Osteoblast (primary cell): ENCODE data around the gene SPTY2D1. TPM values are rescaled to one million over a fixed set of nuclear protein-coding genes. Genes with fewer than 3 reads are reported as not detected.
A peak's percentile ranks its signal among the peaks of the same experiment; 100 is the strongest.
"Not testable (repeated sequence)": the region's sequence is repeated elsewhere in the genome, so short reads cannot be mapped to it uniquely, and the experiment has no call there.

ENCODE experiments used
- DNase-seq: peaks from one replicate; pipeline ENCODE4 v3.0.0; 2011; ENCODE audit warnings: low spot score, mixed read lengths; ENCODE audit not compliant: insufficient read length; ENCODE audit errors: missing footprints
- H2AFZ ChIP-seq: 2 replicates; pipeline ENCODE4 v1.6.0; 2011; ENCODE audit warnings: mild to moderate bottlenecking, low read length
- H3K27ac ChIP-seq: 2 replicates; pipeline ENCODE4 v1.5.1; 2011; ENCODE audit warnings: mild to moderate bottlenecking, low read depth, low read length, moderate library complexity
- H3K27me3 ChIP-seq: 2 replicates; pipeline ENCODE4 v1.6.0; 2012; ENCODE audit warnings: mild to moderate bottlenecking, control low read depth, inconsistent platforms, low read length, moderate library complexity; ENCODE audit not compliant: insufficient read depth
- H3K36me3 ChIP-seq: 2 replicates; pipeline ENCODE4 v1.5.1; 2011; ENCODE audit warnings: mild to moderate bottlenecking, low read length, control low read depth, moderate library complexity; ENCODE audit not compliant: insufficient read depth
- H3K4me1 ChIP-seq: 2 replicates; pipeline ENCODE4 v1.5.1; 2011; ENCODE audit warnings: mild to moderate bottlenecking, low read length, control low read depth, moderate library complexity; ENCODE audit not compliant: insufficient read depth
- H3K4me2 ChIP-seq: 2 replicates; pipeline ENCODE4 v1.6.0; 2011; ENCODE audit warnings: mild to moderate bottlenecking, low read length; ENCODE audit not compliant: insufficient read depth
- H3K4me3 ChIP-seq: fragments of 200-600 bp; sonication (generic); 3 replicates; pipeline ENCODE4 v1.5.1; 2012; ENCODE audit warnings: mild to moderate bottlenecking, low read length, inconsistent platforms; ENCODE audit not compliant: insufficient read depth
- H3K79me2 ChIP-seq: 2 replicates; pipeline ENCODE4 v1.6.0; 2012; ENCODE audit warnings: mild to moderate bottlenecking, low read length, control low read depth, inconsistent platforms; ENCODE audit not compliant: insufficient read depth
- H3K9me3 ChIP-seq: 2 replicates; pipeline ENCODE4 v1.5.1; 2011; ENCODE audit warnings: low read depth, low read length, control low read depth
- H4K20me1 ChIP-seq: 2 replicates; pipeline ENCODE4 v1.6.0; 2012; ENCODE audit warnings: mild to moderate bottlenecking, low read length, control low read depth; ENCODE audit not compliant: insufficient read depth
- total RNA-seq: library from RNA; depleted of rRNA; stranded (reverse); fragments of >200 nt; gene quantifications from 2 replicates; pipeline ENCODE4 v1.2.3, GENCODE V29; 2012
- TF ChIP-seq, protein P1 (sequence below): IDR thresholded peaks from 2 replicates; pipeline ENCODE4 v1.5.1; 2011; ENCODE audit warnings: mild to moderate bottlenecking, low read depth, low read length, moderate library complexity; ENCODE audit errors: extremely low read depth

SPTY2D1 gene, protein sequence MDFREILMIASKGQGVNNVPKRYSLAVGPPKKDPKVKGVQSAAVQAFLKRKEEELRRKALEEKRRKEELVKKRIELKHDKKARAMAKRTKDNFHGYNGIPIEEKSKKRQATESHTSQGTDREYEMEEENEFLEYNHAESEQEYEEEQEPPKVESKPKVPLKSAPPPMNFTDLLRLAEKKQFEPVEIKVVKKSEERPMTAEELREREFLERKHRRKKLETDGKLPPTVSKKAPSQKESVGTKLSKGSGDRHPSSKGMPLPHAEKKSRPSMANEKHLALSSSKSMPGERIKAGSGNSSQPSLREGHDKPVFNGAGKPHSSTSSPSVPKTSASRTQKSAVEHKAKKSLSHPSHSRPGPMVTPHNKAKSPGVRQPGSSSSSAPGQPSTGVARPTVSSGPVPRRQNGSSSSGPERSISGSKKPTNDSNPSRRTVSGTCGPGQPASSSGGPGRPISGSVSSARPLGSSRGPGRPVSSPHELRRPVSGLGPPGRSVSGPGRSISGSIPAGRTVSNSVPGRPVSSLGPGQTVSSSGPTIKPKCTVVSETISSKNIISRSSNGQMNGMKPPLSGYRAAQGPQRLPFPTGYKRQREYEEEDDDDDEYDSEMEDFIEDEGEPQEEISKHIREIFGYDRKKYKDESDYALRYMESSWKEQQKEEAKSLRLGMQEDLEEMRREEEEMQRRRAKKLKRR
- 19.2 and 21.0 TPM in 2 replicates for total RNA-seq

DNA sequence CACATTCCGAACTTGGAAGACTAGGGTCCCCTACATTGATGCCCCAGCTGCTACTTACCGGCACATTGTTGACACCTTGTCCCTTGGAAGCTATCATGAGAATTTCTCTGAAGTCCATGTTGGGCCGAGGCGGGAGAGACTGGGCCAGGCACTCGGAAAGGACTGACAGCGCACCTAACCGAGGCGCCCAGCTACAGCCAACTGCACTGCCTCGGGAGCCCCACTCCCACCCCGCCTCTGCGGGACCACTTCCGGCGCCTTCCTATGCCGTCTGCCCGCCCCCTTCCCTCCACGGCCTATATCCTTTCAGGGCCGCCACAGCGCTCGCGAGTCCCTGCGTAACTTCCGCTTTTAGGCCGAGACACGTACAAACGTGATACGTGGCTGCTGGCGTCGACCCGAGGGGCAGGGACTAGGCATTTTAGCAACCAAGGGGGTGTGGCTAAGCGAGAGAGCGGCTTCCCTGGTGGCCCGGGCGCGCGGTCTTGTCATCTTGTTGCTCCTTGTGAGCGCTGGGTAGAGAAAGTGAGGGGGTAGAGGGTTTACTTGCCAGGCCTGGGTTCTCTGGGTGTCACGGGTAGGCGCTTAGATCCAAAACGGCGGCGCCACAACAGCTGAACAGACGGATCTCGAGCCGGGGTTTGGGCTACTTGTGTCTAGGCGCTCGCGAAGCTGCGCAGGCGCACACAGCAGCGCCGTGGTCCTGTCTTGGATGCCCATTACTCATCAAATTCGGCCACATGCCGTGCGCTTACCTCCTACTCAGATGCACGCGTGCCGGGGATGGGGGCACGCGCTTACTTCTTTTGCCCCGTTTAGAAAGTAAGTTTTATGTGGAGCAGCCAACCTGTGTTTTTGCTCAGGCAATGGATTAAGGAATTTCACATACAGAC, at the start of gene SPTY2D1:
TSS of gene SPTY2D1 (minus strand) at position 203 of the 893 bp plus-strand sequence. CDS start at position 118, 85 bp downstream.
- H3K4me1 ChIP-seq, result peaks cover 15% of the 10 kb centered on the region
- H4K20me1 ChIP-seq, result peaks cover 23% of the 10 kb centered on the region
- peak within 1 kb of the TSS; percentile 96 for H3K4me3 ChIP-seq
- DNase-seq, result peak; percentile 96
- peak within 1 kb of the TSS; percentile 97 for H2AFZ ChIP-seq
- H3K27ac ChIP-seq, result peak within 1 kb of the TSS; percentile 98
- H3K27me3 ChIP-seq, result no peaks in the 10 kb centered on the region
- H3K79me2 ChIP-seq, result peaks cover 47% of the 10 kb centered on the region
- TF ChIP-seq, protein P1, sequence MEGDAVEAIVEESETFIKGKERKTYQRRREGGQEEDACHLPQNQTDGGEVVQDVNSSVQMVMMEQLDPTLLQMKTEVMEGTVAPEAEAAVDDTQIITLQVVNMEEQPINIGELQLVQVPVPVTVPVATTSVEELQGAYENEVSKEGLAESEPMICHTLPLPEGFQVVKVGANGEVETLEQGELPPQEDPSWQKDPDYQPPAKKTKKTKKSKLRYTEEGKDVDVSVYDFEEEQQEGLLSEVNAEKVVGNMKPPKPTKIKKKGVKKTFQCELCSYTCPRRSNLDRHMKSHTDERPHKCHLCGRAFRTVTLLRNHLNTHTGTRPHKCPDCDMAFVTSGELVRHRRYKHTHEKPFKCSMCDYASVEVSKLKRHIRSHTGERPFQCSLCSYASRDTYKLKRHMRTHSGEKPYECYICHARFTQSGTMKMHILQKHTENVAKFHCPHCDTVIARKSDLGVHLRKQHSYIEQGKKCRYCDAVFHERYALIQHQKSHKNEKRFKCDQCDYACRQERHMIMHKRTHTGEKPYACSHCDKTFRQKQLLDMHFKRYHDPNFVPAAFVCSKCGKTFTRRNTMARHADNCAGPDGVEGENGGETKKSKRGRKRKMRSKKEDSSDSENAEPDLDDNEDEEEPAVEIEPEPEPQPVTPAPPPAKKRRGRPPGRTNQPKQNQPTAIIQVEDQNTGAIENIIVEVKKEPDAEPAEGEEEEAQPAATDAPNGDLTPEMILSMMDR, result no peak
- H3K9me3 ChIP-seq, result no peaks in the 10 kb centered on the region
- H3K4me2 ChIP-seq, result peak within 1 kb of the TSS; percentile 96
- H3K36me3 ChIP-seq, result peaks cover 3% of the 10 kb centered on the region

DNA sequence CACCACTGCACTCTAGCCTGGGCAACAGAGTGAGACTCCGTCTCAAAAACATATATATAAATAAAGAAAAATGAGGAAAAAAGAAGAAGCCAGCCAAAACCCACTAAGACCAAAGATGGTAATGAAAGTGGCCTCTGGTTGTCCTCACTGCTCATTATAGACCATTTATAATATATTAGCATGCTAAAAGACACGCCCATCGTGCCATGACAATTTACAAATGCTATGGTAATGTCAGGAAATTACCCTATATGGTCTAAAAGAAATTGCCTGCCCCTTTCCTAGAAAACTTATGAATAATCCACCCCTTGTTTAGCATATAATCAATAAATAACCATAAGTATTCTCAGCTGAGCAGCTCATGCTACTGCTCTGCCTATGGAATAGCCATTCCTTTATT, 48.3 kb upstream of the SPTY2D1 start:
- Histone ChIP-seq H4K20me1 (no peaks in the 10 kb centered on the region), H3K4me1 (no peaks in the 10 kb centered on the region), H2AFZ (no peak overlapping the region), H3K4me2 (no peak overlapping the region), H3K27me3 (no peaks in the 10 kb centered on the region), H3K79me2 (no peaks in the 10 kb centered on the region), H3K27ac (no peak overlapping the region), H3K4me3 (no peak overlapping the region), H3K9me3 (no peaks in the 10 kb centered on the region), H3K36me3 (no peaks in the 10 kb centered on the region)
- DNase-seq, result no peak
- TF ChIP-seq, protein P1, result no peak

DNA sequence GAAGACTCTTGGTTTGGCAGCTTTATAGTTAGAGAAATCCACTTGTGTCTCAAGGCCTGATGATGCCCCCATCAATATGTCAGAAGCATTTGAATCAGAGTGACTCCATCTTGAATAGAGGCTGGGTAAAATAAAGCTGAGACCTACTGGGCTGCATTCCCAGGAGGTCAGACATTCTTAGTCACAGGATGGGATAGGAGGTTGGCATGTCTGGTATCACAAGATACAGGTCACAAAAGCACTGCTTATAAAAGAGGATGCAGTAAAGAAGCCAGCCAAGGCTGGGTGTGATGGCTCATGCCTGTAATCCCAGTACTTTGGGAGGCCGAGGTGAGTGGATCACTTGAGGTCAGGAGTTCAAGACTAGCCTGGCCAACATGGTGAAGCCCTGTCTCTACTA, 47.8 kb upstream of the SPTY2D1 start:
- DNase-seq, result not testable (repeated sequence)

DNA sequence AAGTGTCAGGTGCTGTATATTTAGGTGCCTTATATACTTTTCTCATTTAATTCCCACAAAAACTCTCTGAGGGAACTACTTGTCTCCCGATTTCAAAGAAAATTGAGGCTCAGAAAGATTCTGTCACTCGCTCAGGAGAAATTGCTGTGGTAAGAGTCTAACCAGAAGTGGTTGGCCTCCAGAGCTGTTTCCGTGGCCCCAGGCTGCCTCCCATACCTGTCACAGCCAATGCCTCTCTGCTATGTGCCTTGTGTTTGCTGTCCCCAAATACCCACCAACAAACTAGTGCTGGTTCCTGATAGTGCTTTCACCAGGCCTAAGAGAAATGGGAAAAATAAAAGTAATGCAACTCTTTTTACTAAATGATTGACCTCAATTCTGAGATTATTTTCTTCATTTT, 43.4 kb upstream of the SPTY2D1 start:
- no peak for DNase-seq
- Histone ChIP-seq H3K4me3 (no peak overlapping the region), H4K20me1 (no peaks in the 10 kb centered on the region), H2AFZ (no peak overlapping the region), H3K36me3 (no peaks in the 10 kb centered on the region), H3K27ac (no peak overlapping the region), H3K4me2 (no peak overlapping the region), H3K79me2 (no peaks in the 10 kb centered on the region), H3K27me3 (no peaks in the 10 kb centered on the region), H3K4me1 (no peaks in the 10 kb centered on the region), H3K9me3 (no peaks in the 10 kb centered on the region)
- TF ChIP-seq, protein P1, result no peak

More for the DNA sequence above, 47.8 kb upstream of the SPTY2D1 start:
- H3K4me2 ChIP-seq, H2AFZ ChIP-seq, H3K36me3 ChIP-seq, H3K4me1 ChIP-seq, H3K9me3 ChIP-seq, H3K4me3 ChIP-seq, H3K27me3 ChIP-seq, H4K20me1 ChIP-seq, H3K79me2 ChIP-seq, H3K27ac ChIP-seq: not testable (repeated sequence)
